SU-DHL-6 (cell line): ENCODE measurements around the gene BLNK.

ENCODE experiments used
- H2AFZ ChIP-seq: fragments of 200-600 bp; sonication (generic); 2 replicates; pipeline ENCODE4 v1.6.1; 2014; ENCODE audit warnings: low read depth, mild to moderate bottlenecking, moderate library complexity, mixed read lengths, antibody characterized with exemption, low read length; ENCODE audit not compliant: severe bottlenecking
- H3F3A ChIP-seq: fragments of 200-600 bp; shearing (Covaris generic); 2 replicates; pipeline ENCODE4 v1.6.0; 2016; ENCODE audit warnings: antibody characterized with exemption, mild to moderate bottlenecking; ENCODE audit not compliant: insufficient read depth
- H3K27ac ChIP-seq: fragments of 200-600 bp; sonication (generic); 2 replicates; pipeline ENCODE4 v1.5.1; 2016; ENCODE audit warnings: low read depth, mild to moderate bottlenecking, low read length, moderate library complexity, mixed read lengths
- H3K27me3 ChIP-seq: fragments of 200-600 bp; sonication (generic), shearing (Covaris generic); 2 replicates; pipeline ENCODE4 v1.6.0; 2014; ENCODE audit warnings: mild to moderate bottlenecking, low read length
- H3K36me3 ChIP-seq: fragments of 200-600 bp; sonication (generic); 2 replicates; pipeline ENCODE4 v1.6.1; 2014; ENCODE audit warnings: mild to moderate bottlenecking, low read length, mixed read lengths
- H3K4me2 ChIP-seq: fragments of 300-600, 200-600 bp; shearing (Covaris generic), sonication (generic); 2 replicates; pipeline ENCODE4 v1.6.0; 2014; ENCODE audit warnings: low read length, low read depth, mild to moderate bottlenecking; ENCODE audit not compliant: poor library complexity, severe bottlenecking
- H3K4me3 ChIP-seq: fragments of 200-600 bp; sonication (generic); 2 replicates; pipeline ENCODE4 v1.5.1; 2014; ENCODE audit warnings: antibody characterized with exemption, low read length, mild to moderate bottlenecking, mixed read lengths; ENCODE audit not compliant: insufficient read depth, poor library complexity, severe bottlenecking
- H3K79me2 ChIP-seq: fragments of 200-600 bp; sonication (generic); 2 replicates; pipeline ENCODE4 v1.6.1; 2014; ENCODE audit warnings: mild to moderate bottlenecking, low read length, moderate library complexity; ENCODE audit not compliant: insufficient read depth
- H3K9ac ChIP-seq: fragments of 200-600 bp; sonication (generic); 2 replicates; pipeline ENCODE4 v1.7.0; 2014; ENCODE audit warnings: mild to moderate bottlenecking, low read length
- H3K9me2 ChIP-seq: fragments of 200-600 bp; sonication (generic); replicated peaks from 2 replicates; pipeline ENCODE4 v1.6.1; 2014; ENCODE audit warnings: low read length; ENCODE audit not compliant: insufficient read depth
- H3K9me3 ChIP-seq: fragments of 200-600 bp; sonication (generic); 2 replicates; pipeline ENCODE4 v1.6.1; 2014; ENCODE audit warnings: low read length, mixed read lengths; ENCODE audit not compliant: insufficient read depth
- H4K20me1 ChIP-seq: fragments of 200-600 bp; sonication (generic); 2 replicates; pipeline ENCODE4 v1.6.1; 2014; ENCODE audit warnings: low read depth, mild to moderate bottlenecking, antibody characterized with exemption, low read length, moderate library complexity, mixed read lengths
- CTCF ChIP-seq: fragments of 200-600 bp; sonication (generic); IDR thresholded peaks from one replicate; pipeline ENCODE4 v1.5.1; 2017; ENCODE audit warnings: antibody characterized with exemption, mild to moderate bottlenecking, low read length, moderate library complexity; ENCODE audit not compliant: insufficient read depth, poor library complexity, severe bottlenecking
- EZH2phosphoT487 ChIP-seq: fragments of 200-600 bp; sonication (generic), shearing (Covaris generic); conservative IDR thresholded peaks from 2 replicates; pipeline ENCODE4 v1.6.1; 2018; ENCODE audit warnings: mild to moderate bottlenecking, antibody characterized with exemption, low read length, moderate library complexity, mixed read lengths

Gene BLNK

GRCh38 chr10:96271016-96271815 lies at the start of gene BLNK:
Gene BLNK (minus strand): TSS chr10:96271569. CDS start chr10:96271398, 171 bp downstream.
- H3K9me3 ChIP-seq: no peaks in the 10 kb centered on the region
- peak within 1 kb of the TSS; percentile 85 for H3K9ac ChIP-seq
- peaks cover 64% of the 10 kb centered on the region for H3K79me2 ChIP-seq
- no peak for TF ChIP-seq EZH2phosphoT487
- no peak for TF ChIP-seq CTCF
- H2AFZ ChIP-seq: no peak within 1 kb of the TSS
- H3K9me2 ChIP-seq: no peaks in the 10 kb centered on the region
- peaks cover 33% of the 10 kb centered on the region for H3F3A ChIP-seq
- H3K4me3 ChIP-seq: peak within 1 kb of the TSS; percentile 86
- peak within 1 kb of the TSS; percentile 98 for H3K4me2 ChIP-seq
- H3K36me3 ChIP-seq: peaks cover 25% of the 10 kb centered on the region
- H3K27me3 ChIP-seq: no peaks in the 10 kb centered on the region
- H3K27ac ChIP-seq: peak within 1 kb of the TSS; percentile 100
- peaks cover 15% of the 10 kb centered on the region; the same call in 1 of the 2 replicates for H4K20me1 ChIP-seq

- Histone ChIP-seq H3K79me2 (no peaks in the 10 kb centered on the region), H2AFZ (no peak overlapping the region), H3K9me2 (no peaks in the 10 kb centered on the region), H3K9me3 (no peaks in the 10 kb centered on the region), H3F3A (no peaks in the 10 kb centered on the region), H3K36me3 (no peaks in the 10 kb centered on the region), H3K4me3 (no peak overlapping the region), H3K27me3 (no peaks in the 10 kb centered on the region), H3K27ac (no peak overlapping the region), H3K9ac (no peak overlapping the region), H4K20me1 (no peaks in the 10 kb centered on the region), H3K4me2 (no peak overlapping the region)
- TF ChIP-seq CTCF: no peak
- no peak for TF ChIP-seq EZH2phosphoT487
Measured at GRCh38 chr10:96319754-96320474, 48.5 kb upstream of the BLNK start.

- no peaks in the 10 kb centered on the region for H3K36me3 ChIP-seq
- no peaks in the 10 kb centered on the region for H4K20me1 ChIP-seq
- H3K9ac ChIP-seq: no peak overlapping the region
- H3K27ac ChIP-seq: no peak overlapping the region
- H3K9me3 ChIP-seq: no peaks in the 10 kb centered on the region
- H3F3A ChIP-seq: no peaks in the 10 kb centered on the region
- no peaks in the 10 kb centered on the region for H3K9me2 ChIP-seq
- no peaks in the 10 kb centered on the region for H3K27me3 ChIP-seq
- no peak overlapping the region for H2AFZ ChIP-seq
- no peak overlapping the region for H3K4me2 ChIP-seq
- peak; percentile 29 for TF ChIP-seq CTCF
- TF ChIP-seq EZH2phosphoT487: no peak
- H3K79me2 ChIP-seq: no peaks in the 10 kb centered on the region
- no peak overlapping the region for H3K4me3 ChIP-seq
Measured at GRCh38 chr10:96317067-96317833, 45.9 kb upstream of the BLNK start.
